ENCODE data around the gene CKMT1A.
A peak's percentile ranks its signal among the peaks of the same experiment; 100 is the strongest.
"Not testable (repeated sequence)": the region's sequence is repeated elsewhere in the genome, so short reads cannot be mapped to it uniquely, and the experiment has no call there.

CKMT1A gene

DNA sequence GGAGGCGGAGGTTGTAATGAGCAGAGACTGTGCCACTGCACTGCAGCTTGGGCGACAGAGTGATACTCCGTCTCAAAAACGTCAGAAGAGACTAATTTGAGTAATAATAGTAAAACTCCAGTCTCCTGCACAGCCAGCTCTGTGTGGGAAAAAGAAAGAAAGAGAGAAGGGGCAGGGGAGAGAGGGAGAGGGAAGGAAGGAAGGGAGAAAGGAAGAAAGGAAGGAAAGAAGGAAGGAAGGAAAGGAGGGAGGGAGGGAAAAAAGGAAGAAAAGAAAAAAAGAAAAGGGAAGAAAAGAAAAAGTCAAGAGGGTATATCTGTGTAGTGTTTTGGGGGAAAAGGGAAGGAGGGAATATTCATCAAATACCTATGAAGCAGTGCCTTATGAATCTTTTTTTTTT lies 29.5 kb downstream of the CKMT1A start:
- Mint-ChIP-seq H3K27me3 (peaks cover 3% of the 10 kb centered on the region), H3K9me3 (no peaks in the 10 kb centered on the region), H3K4me3 (no peak overlapping the region), H3K36me3 (ENCODE audit: low read depth) (no peaks in the 10 kb centered on the region), H3K27ac (no peak overlapping the region), H3K4me1 (no peaks in the 10 kb centered on the region)
- ATAC-seq (no peak), DNase-seq (no peak)

DNA sequence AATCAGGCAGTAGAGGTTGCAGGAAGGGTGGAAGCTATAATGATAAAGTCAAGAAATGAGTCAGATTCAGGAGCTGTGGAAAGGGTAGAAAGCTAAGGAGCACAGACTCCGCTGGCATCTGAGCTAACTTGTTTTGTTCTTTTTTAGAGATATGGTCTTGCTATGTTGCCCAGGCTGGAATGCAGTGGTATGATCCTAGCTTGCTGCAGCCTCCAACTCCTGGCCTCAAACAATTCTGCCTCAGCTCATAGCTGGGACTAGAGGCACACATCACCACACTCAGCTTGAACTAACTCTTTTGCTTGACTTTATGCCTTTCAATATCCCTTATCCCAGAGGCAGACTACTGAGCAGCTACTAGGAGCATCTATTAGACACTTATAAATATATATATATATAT lies 32.6 kb downstream of the CKMT1A start:
- not testable (repeated sequence) for ATAC-seq; H3K9me3 Mint-ChIP-seq; H3K27ac Mint-ChIP-seq; H3K4me3 Mint-ChIP-seq; H3K27me3 Mint-ChIP-seq; DNase-seq; H3K4me1 Mint-ChIP-seq; H3K36me3 Mint-ChIP-seq (ENCODE audit: low read depth)

- not testable (repeated sequence) for H3K4me3 Mint-ChIP-seq; ATAC-seq; DNase-seq; H3K9me3 Mint-ChIP-seq; H3K36me3 Mint-ChIP-seq (ENCODE audit: low read depth); H3K4me1 Mint-ChIP-seq; H3K27ac Mint-ChIP-seq; H3K27me3 Mint-ChIP-seq
These were observed 34.5 kb downstream of the CKMT1A start for GRCh38 chr15:43728053-43728725.

DNA sequence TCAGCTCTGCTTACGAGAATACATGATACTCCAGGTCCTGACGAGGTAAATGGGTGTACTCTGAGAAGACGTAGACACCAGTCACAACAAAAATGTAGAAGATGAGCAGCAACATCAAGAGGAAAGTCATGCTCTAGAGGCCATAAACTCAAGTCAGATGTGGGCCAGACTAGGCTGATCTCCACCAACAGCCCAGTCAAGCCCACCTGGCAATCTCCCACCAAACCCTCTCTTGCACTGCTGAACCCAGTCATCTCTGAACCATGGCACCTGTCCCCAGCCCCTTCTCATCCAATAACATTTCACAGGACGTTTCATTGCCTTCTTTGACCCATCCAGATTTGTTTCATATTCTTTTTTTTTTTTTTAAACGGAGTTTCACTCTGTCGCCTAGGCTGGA lies 41.8 kb downstream of the CKMT1A start:
- no peak overlapping the region for H3K27ac Mint-ChIP-seq
- no peaks in the 10 kb centered on the region for H3K36me3 Mint-ChIP-seq (ENCODE audit: low read depth)
- ATAC-seq (no peak), DNase-seq (no peak)
- no peak overlapping the region for H3K4me3 Mint-ChIP-seq
- no peaks in the 10 kb centered on the region for H3K27me3 Mint-ChIP-seq
- peaks cover 4% of the 10 kb centered on the region for H3K4me1 Mint-ChIP-seq
- H3K9me3 Mint-ChIP-seq = no peaks in the 10 kb centered on the region

- Mint-ChIP-seq H3K4me1 (peaks cover 43% of the 10 kb centered on the region), H3K4me3 (peak within 1 kb of the TSS; percentile 98), H3K27ac (peak within 1 kb of the TSS; percentile 98), H3K36me3 (ENCODE audit: low read depth) (peaks cover 23% of the 10 kb centered on the region)
- peak; percentile 90 for ATAC-seq
- DNase-seq = peak; percentile 93
- H3K9me3 Mint-ChIP-seq, H3K27me3 Mint-ChIP-seq: not testable (repeated sequence)
These were observed 52.7 kb downstream of the CKMT1A start, which contains the start of gene PDIA3 for GRCh38 chr15:43746245-43746902. PDIA3 (plus strand) TSS chr15:43746438; CDS start chr15:43746540, 102 bp downstream.

DNA sequence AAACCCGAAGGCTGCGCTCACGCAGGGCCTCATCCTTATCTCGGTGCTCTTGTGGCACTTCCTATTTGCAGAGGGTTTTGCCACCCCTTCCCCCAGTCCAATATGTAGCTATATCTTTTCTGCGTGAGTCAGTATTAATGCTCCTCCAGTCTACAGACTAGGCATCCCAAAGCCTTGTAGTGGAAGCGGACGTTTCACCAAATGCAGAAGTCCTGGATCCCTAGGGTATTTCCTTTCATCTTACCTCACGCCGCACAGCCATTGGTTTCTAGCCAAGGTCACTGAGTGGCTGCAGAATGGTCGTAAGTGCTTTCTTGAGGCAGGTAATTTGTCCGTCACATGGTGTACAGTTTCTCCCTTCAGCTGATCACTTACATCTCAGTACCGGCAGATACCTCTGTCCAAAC lies 53.2 kb downstream of the CKMT1A start:
- peak; percentile 21 for ATAC-seq
- peak overlapping the region; percentile 98 for H3K27ac Mint-ChIP-seq
- not testable (repeated sequence) for H3K9me3 Mint-ChIP-seq, DNase-seq, H3K27me3 Mint-ChIP-seq
- peaks cover 49% of the 10 kb centered on the region for H3K4me1 Mint-ChIP-seq
- H3K4me3 Mint-ChIP-seq = peak overlapping the region; percentile 98
- H3K36me3 Mint-ChIP-seq (ENCODE audit: low read depth) = peaks cover 27% of the 10 kb centered on the region

- peaks cover 53% of the 10 kb centered on the region for H3K4me1 Mint-ChIP-seq
- peak overlapping the region; percentile 98 for H3K27ac Mint-ChIP-seq
- H3K27me3 Mint-ChIP-seq = no peaks in the 10 kb centered on the region
These were observed 54.7 kb downstream of the CKMT1A start for GRCh38 chr15:43748376-43748775.

More at GRCh38 chr15:43748376-43748775, 54.7 kb downstream of the CKMT1A start:
- Mint-ChIP-seq H3K9me3 (no peaks in the 10 kb centered on the region), H3K4me3 (peak overlapping the region; percentile 98), H3K36me3 (ENCODE audit: low read depth) (peaks cover 39% of the 10 kb centered on the region)
- ATAC-seq (no peak), DNase-seq (no peak)

Measured in activated naive CD8-positive, alpha-beta T cell treated with anti-CD3 and anti-CD28 coated beads, Interleukin-2, amount 50 U/mL, for 24 hours (primary cell).